Measurements from ENCODE around the gene MAP7D1.
"Not testable (repeated sequence)": the region's sequence is repeated elsewhere in the genome, so short reads cannot be mapped to it uniquely, and the experiment has no call there.

The MAP7D1 gene

GRCh38 chr1:36211307-36211706, 55.3 kb downstream of the MAP7D1 start:
- H3K36me3 ChIP-seq (ENCODE audit: insufficient read depth) = no peaks in the 10 kb centered on the region
- H3K27ac ChIP-seq = no peak overlapping the region

DNA sequence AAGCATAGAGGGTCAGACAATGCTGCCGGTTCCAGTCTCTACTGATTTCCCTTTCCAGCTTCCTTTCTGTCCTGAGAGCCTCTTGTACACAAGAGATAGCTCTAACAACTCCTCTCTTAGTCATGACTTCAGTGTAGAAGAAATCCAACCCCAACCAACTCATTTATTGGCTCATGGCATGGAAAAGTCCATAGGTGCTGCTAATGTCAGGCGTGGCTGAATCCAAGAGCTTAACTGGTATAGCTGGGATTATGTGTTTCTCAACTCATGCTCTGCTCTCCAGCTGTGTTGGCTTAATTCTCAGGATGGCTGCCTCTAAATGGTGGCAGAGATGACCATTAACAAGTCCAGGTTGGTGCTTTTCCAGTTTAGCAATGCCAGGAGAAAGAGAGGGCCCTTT, 55.9 kb downstream of the MAP7D1 start:
- no peak overlapping the region for H3K9ac ChIP-seq
- no peak overlapping the region for H3K4me2 ChIP-seq
- H2AFZ ChIP-seq (ENCODE audit: low read depth) = no peak overlapping the region
- H3K36me3 ChIP-seq (ENCODE audit: insufficient read depth) = no peaks in the 10 kb centered on the region
- no peaks in the 10 kb centered on the region for H3K4me1 ChIP-seq (ENCODE audit: low read depth, poor library complexity, severe bottlenecking)
- H3K79me2 ChIP-seq (ENCODE audit: insufficient read depth, low read depth) = no peaks in the 10 kb centered on the region
- H3K27me3 ChIP-seq (ENCODE audit: insufficient read depth, low read depth) = no peaks in the 10 kb centered on the region
- no peaks in the 10 kb centered on the region for H4K20me1 ChIP-seq (ENCODE audit: insufficient read depth)
- no peak overlapping the region for H3K4me3 ChIP-seq (IDR thresholded peaks at IDR 0.05; ENCODE audit: insufficient read depth, low read depth, low read length)
- H3K27ac ChIP-seq = no peak overlapping the region
- no peak for TF ChIP-seq CTCF (conservative IDR thresholded peaks at IDR 0.05; ENCODE audit: low read depth, low read length)

More at GRCh38 chr1:36211307-36211706, 55.3 kb downstream of the MAP7D1 start:
- Histone ChIP-seq H3K4me3 (IDR thresholded peaks at IDR 0.05; ENCODE audit: insufficient read depth, low read depth, low read length) (no peak overlapping the region), H3K4me1 (ENCODE audit: low read depth, poor library complexity, severe bottlenecking) (no peaks in the 10 kb centered on the region), H4K20me1 (ENCODE audit: insufficient read depth) (no peaks in the 10 kb centered on the region), H3K4me2 (no peak overlapping the region), H3K79me2 (ENCODE audit: insufficient read depth, low read depth) (no peaks in the 10 kb centered on the region), H3K9ac (no peak overlapping the region), H2AFZ (ENCODE audit: low read depth) (no peak overlapping the region), H3K27me3 (ENCODE audit: insufficient read depth, low read depth) (no peaks in the 10 kb centered on the region)
- no peak for TF ChIP-seq CTCF (conservative IDR thresholded peaks at IDR 0.05; ENCODE audit: low read depth, low read length)

- Histone ChIP-seq H4K20me1 (ENCODE audit: insufficient read depth) (no peaks in the 10 kb centered on the region), H3K27ac (no peak overlapping the region), H3K4me1 (ENCODE audit: low read depth, poor library complexity, severe bottlenecking) (no peaks in the 10 kb centered on the region), H3K9ac (no peak overlapping the region), H3K4me2 (no peak overlapping the region), H3K36me3 (ENCODE audit: insufficient read depth) (no peaks in the 10 kb centered on the region), H3K4me3 (IDR thresholded peaks at IDR 0.05; ENCODE audit: insufficient read depth, low read depth, low read length) (no peak overlapping the region), H3K79me2 (ENCODE audit: insufficient read depth, low read depth) (no peaks in the 10 kb centered on the region), H3K27me3 (ENCODE audit: insufficient read depth, low read depth) (no peaks in the 10 kb centered on the region), H2AFZ (ENCODE audit: low read depth) (no peak overlapping the region)
- no peak for TF ChIP-seq CTCF (conservative IDR thresholded peaks at IDR 0.05; ENCODE audit: low read depth, low read length)
These were observed 56.8 kb downstream of the MAP7D1 start for GRCh38 chr1:36212782-36213181.

- H3K27ac ChIP-seq = no peak overlapping the region
- H3K27me3 ChIP-seq (ENCODE audit: insufficient read depth, low read depth) = no peaks in the 10 kb centered on the region
- H3K4me2 ChIP-seq = no peak overlapping the region
- peaks cover 7% of the 10 kb centered on the region for H3K4me1 ChIP-seq (ENCODE audit: low read depth, poor library complexity, severe bottlenecking)
- no peak overlapping the region for H2AFZ ChIP-seq (ENCODE audit: low read depth)
- TF ChIP-seq CTCF (conservative IDR thresholded peaks at IDR 0.05; ENCODE audit: low read depth, low read length) = no peak
- no peaks in the 10 kb centered on the region for H4K20me1 ChIP-seq (ENCODE audit: insufficient read depth)
- no peaks in the 10 kb centered on the region for H3K36me3 ChIP-seq (ENCODE audit: insufficient read depth)
- no peak overlapping the region for H3K4me3 ChIP-seq (IDR thresholded peaks at IDR 0.05; ENCODE audit: insufficient read depth, low read depth, low read length)
- H3K79me2 ChIP-seq (ENCODE audit: insufficient read depth, low read depth) = no peaks in the 10 kb centered on the region
- no peak overlapping the region for H3K9ac ChIP-seq
These were observed 61.7 kb downstream of the MAP7D1 start for GRCh38 chr1:36217670-36218069.

DNA sequence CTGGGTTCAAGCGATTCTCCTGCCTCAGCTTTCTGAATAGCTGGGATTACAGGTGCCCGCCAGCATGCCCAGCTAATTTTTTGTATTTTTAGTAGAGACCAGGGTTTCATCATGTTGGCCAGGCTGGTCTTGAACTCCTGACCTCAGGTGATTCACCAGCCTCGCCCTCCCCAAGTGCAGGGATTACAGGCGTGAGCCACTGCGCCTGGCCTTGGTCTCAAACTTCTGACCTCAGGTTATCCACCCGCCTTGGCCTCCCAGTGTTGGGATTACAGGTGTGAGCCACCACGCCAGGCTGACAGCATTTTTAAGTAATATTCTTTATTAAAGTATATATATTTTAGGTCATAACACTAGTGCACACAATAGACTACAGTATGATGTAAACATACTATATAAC, 65.9 kb downstream of the MAP7D1 start:
- not testable (repeated sequence) for H3K36me3 ChIP-seq (ENCODE audit: insufficient read depth); H4K20me1 ChIP-seq (ENCODE audit: insufficient read depth); H3K27ac ChIP-seq; H3K4me2 ChIP-seq; H3K4me3 ChIP-seq (IDR thresholded peaks at IDR 0.05; ENCODE audit: insufficient read depth, low read depth, low read length); H3K9ac ChIP-seq; H3K27me3 ChIP-seq (ENCODE audit: insufficient read depth, low read depth); H2AFZ ChIP-seq (ENCODE audit: low read depth)
- Histone ChIP-seq H3K4me1 (ENCODE audit: low read depth, poor library complexity, severe bottlenecking) (peaks cover 23% of the 10 kb centered on the region), H3K79me2 (ENCODE audit: insufficient read depth, low read depth) (peaks cover 24% of the 10 kb centered on the region)

Data from KMS-11 (cell line).